MG63 (cell line): ENCODE results near the gene NCAPG2. TPM values are rescaled to one million over a fixed set of nuclear protein-coding genes. Genes with fewer than 3 reads are reported as not detected.

Source experiments
- DNase-seq: peaks from one replicate; pipeline ENCODE4 v3.0.0-alpha.2; 2020
- H3K27me3 ChIP-seq: fragments of 250-450 bp; sonication (Bioruptor Pico); 2 replicates; pipeline ENCODE4 v1.5.1; 2020; ENCODE audit warnings: mild to moderate bottlenecking, moderate library complexity
- H3K36me3 ChIP-seq: fragments of 250-450 bp; sonication (Bioruptor Pico); 2 replicates; pipeline ENCODE4 v1.5.1; 2020; ENCODE audit warnings: mild to moderate bottlenecking, moderate library complexity
- H3K4me3 ChIP-seq: fragments of 250-450 bp; sonication (Bioruptor Pico); 2 replicates; pipeline ENCODE4 v1.5.1; 2020; ENCODE audit warnings: mild to moderate bottlenecking, moderate library complexity
- H3K9me3 ChIP-seq: fragments of 250-450 bp; sonication (Bioruptor Pico); 2 replicates; pipeline ENCODE4 v1.5.1; 2020; ENCODE audit warnings: mild to moderate bottlenecking, moderate library complexity
- total RNA-seq: library from RNA; depleted of rRNA; stranded (reverse); fragments of >200 nt; shearing (Covaris generic); gene quantifications from 2 replicates; pipeline ENCODE4 v1.2.3, GENCODE V29; 2014; ENCODE audit warnings: low replicate concordance

NCAPG2 gene
- total RNA-seq, 1 experiment from 2014 or later = 13.8 TPM

- Histone ChIP-seq H3K36me3 (no peaks in the 10 kb centered on the region), H3K9me3 (no peaks in the 10 kb centered on the region), H3K27me3 (no peaks in the 10 kb centered on the region), H3K4me3 (no peak overlapping the region)
- no peak for DNase-seq
These were observed 97.0 kb downstream of the NCAPG2 start for GRCh38 chr7:158607563-158607962.

DNA sequence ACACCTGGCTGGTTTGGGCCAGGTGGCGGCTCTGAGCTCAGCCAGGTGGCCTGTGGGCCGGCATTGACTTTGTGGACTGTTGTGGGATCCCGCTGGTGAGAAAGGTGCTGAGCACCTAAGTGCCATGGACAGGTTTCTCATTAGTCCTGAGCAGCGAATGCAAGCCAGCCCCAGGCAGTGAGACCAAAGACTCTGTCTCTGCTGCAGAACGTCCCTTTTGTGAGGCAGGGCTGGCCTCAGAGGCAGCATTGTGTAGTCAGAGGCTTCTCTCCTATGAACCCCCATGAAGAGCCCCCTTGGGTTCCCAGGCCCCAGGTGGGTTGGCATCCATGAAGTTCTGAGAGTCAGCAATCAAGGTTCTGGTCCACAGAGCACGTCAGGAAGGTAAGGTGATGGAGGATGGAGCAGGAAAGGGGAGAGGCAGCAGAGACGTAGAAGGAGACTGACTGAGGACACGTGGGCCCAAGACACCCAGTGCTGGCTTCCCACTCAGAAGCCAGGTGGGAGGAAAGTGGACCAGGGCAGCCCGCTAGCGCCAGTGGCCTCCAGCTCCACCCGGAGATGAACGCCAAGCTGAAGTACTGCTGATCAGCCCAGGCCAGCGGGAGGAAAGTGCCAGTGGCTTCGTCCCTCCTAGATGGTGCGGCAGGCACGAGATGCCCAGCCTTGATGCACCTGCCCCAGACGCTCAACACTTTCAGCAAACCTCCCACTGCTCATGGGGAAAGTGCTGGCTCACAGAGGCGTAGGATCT is 97.8 kb downstream of the NCAPG2 start:
- no peak for DNase-seq
- no peak overlapping the region for H3K4me3 ChIP-seq
- H3K27me3 ChIP-seq = no peaks in the 10 kb centered on the region
- no peaks in the 10 kb centered on the region for H3K9me3 ChIP-seq
- H3K36me3 ChIP-seq = no peaks in the 10 kb centered on the region

DNA sequence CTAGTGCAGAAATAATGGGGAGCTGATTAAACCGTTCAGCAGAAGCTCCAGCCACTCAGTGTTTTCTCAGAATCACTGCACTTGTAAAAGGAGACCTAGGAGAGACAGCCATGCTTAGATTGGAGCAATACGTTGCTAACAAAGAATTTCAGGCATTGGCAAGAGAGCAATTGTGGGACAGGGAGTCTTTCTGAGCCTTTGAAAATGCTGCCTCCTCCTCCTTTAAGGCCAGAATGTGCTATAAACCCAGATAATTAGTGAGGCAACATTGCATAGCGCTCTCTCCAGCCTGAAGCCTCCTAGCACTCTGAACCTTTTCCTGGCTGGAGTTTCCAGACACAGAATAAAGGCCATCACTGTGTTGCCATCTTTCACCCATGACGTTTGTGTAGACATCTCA is 98.5 kb downstream of the NCAPG2 start:
- no peak for DNase-seq
- Histone ChIP-seq H3K4me3 (no peak overlapping the region), H3K9me3 (no peaks in the 10 kb centered on the region), H3K27me3 (no peaks in the 10 kb centered on the region), H3K36me3 (no peaks in the 10 kb centered on the region)

- no peak for DNase-seq
- Histone ChIP-seq H3K27me3 (no peaks in the 10 kb centered on the region), H3K4me3 (no peak overlapping the region), H3K36me3 (no peaks in the 10 kb centered on the region), H3K9me3 (no peaks in the 10 kb centered on the region)
These were observed 100.5 kb downstream of the NCAPG2 start for GRCh38 chr7:158603773-158604755.

GRCh38 chr7:158602905-158603772 is 101.5 kb downstream of the NCAPG2 start:
- H3K9me3 ChIP-seq = no peaks in the 10 kb centered on the region
- H3K4me3 ChIP-seq = no peak overlapping the region
- H3K27me3 ChIP-seq = no peaks in the 10 kb centered on the region
- no peaks in the 10 kb centered on the region for H3K36me3 ChIP-seq
- no peak for DNase-seq

DNA sequence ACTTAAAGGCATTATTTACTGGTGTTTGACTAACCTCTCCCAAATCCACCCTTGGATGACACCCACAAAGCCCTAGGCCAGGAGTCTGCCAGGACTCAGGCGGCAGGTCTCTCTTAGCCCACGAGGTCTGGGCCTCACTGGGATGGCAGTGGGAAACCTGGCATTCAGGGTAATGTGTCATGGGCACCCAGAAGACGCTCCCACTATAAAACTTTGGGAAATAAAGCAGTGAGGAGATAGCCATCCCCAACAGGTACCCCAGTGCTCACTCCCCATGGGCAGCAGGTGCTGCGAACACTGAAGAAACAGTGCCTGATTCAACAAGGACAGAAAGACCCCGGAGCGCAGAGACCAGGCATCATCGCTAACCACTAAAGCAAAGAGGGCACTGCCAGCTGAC is 102.6 kb downstream of the NCAPG2 start:
- H3K9me3 ChIP-seq = no peaks in the 10 kb centered on the region
- H3K27me3 ChIP-seq = no peaks in the 10 kb centered on the region
- H3K4me3 ChIP-seq = no peak overlapping the region
- no peak for DNase-seq
- H3K36me3 ChIP-seq = no peaks in the 10 kb centered on the region

DNA sequence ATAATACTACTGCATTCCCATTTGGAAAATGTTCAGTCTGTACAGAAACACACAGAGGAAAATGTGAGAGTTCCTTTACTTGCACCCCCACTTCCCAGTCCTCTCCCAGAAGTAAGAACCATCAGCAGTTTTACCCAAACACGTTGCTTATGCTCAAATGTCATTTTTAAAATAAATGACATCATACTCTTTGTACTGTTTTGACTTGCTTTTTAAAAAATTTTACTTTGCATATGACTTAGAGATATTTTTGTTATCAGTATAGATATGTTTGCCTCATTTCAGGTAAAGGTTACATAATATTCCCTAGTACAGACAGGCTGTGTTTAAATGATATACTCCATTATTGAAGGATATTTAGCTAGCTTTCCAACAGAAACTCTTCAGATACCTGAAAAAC is 103.5 kb downstream of the NCAPG2 start:
- DNase-seq = no peak
- H3K27me3 ChIP-seq = no peaks in the 10 kb centered on the region
- H3K9me3 ChIP-seq = no peaks in the 10 kb centered on the region
- no peaks in the 10 kb centered on the region for H3K36me3 ChIP-seq
- no peak overlapping the region for H3K4me3 ChIP-seq

DNA sequence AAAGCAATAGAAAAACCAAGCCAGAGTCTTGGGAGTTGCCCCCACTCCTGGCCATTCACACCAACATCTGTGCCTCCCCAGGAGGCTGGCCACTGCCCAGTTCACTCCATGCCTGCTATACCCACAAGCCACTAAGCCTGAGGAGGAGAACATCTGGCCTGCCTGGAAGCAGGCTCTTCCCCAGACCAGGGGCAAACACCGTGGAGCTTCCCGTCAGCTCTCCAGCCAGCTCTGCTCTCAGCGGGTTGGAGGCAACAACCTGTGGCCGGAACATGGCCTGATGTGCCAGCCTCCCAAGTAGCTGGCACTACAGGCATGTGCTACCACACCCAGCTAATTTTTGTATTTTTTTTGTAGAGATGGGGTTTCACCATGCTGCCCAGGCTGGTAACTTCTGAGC is 107.9 kb downstream of the NCAPG2 start:
- DNase-seq = peak; percentile 19
- H3K4me3 ChIP-seq = no peak overlapping the region

GRCh38 chr7:158596309-158596708 is 108.3 kb downstream of the NCAPG2 start:
- H3K27me3 ChIP-seq = no peaks in the 10 kb centered on the region
- no peaks in the 10 kb centered on the region for H3K9me3 ChIP-seq
- no peaks in the 10 kb centered on the region for H3K36me3 ChIP-seq
- no peak overlapping the region for H3K4me3 ChIP-seq
- DNase-seq = peak; percentile 16

More for the DNA sequence above, 107.9 kb downstream of the NCAPG2 start:
- Histone ChIP-seq H3K9me3 (no peaks in the 10 kb centered on the region), H3K36me3 (no peaks in the 10 kb centered on the region), H3K27me3 (no peaks in the 10 kb centered on the region)

- no peak for DNase-seq
- no peaks in the 10 kb centered on the region for H3K9me3 ChIP-seq
- H3K36me3 ChIP-seq = no peaks in the 10 kb centered on the region
- H3K27me3 ChIP-seq = no peaks in the 10 kb centered on the region
- H3K4me3 ChIP-seq = no peak overlapping the region
These were observed 109.5 kb downstream of the NCAPG2 start for GRCh38 chr7:158595068-158595467.

- no peak for DNase-seq
- no peaks in the 10 kb centered on the region for H3K9me3 ChIP-seq
- H3K36me3 ChIP-seq = no peaks in the 10 kb centered on the region
- no peak overlapping the region for H3K4me3 ChIP-seq
- no peaks in the 10 kb centered on the region for H3K27me3 ChIP-seq
These were observed 112.1 kb downstream of the NCAPG2 start for GRCh38 chr7:158592541-158592940.

- H3K36me3 ChIP-seq = no peaks in the 10 kb centered on the region
- no peaks in the 10 kb centered on the region for H3K27me3 ChIP-seq
- H3K9me3 ChIP-seq = no peaks in the 10 kb centered on the region
- no peak for DNase-seq
- H3K4me3 ChIP-seq = no peak overlapping the region
These were observed 112.7 kb downstream of the NCAPG2 start for GRCh38 chr7:158591944-158592343.

GRCh38 chr7:158590181-158590530 is 114.4 kb downstream of the NCAPG2 start:
- no peaks in the 10 kb centered on the region for H3K27me3 ChIP-seq
- H3K36me3 ChIP-seq = no peaks in the 10 kb centered on the region

GRCh38 chr7:158589653-158590052 is 115.0 kb downstream of the NCAPG2 start:
- no peak overlapping the region for H3K4me3 ChIP-seq
- no peaks in the 10 kb centered on the region for H3K9me3 ChIP-seq
- DNase-seq = no peak
- no peaks in the 10 kb centered on the region for H3K27me3 ChIP-seq
- H3K36me3 ChIP-seq = no peaks in the 10 kb centered on the region

More at GRCh38 chr7:158590181-158590530, 114.4 kb downstream of the NCAPG2 start:
- Histone ChIP-seq H3K9me3 (no peaks in the 10 kb centered on the region), H3K4me3 (no peak overlapping the region)
- DNase-seq = no peak

DNA sequence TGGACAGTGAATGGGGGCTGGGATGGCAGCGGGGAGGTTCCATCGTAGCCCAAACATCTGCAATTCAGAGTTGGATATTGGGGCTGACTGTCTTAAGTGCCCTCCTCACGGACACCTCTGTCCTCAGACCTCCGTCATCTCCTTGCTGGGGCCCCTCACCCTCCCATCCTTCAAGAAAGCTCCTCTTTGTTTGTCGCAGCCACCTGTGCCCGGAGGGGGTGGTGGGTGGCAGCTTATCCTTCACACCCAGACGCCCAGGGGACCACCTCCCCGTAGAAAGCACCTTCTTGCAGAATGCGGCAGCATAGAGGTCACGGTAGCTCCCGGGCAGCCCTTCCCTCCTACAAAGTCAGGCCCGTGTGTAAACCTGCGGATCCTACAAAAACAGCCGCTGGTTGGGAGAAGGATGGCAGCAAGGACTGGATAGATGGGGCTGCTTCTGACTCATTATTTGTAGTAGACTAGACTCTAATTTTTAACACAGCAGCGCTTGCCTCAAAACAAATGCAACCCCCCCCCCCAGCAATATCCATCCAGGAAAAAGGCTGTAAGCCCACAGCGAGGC is 115.6 kb downstream of the NCAPG2 start:
- Histone ChIP-seq H3K36me3 (no peaks in the 10 kb centered on the region), H3K9me3 (no peaks in the 10 kb centered on the region), H3K27me3 (no peaks in the 10 kb centered on the region), H3K4me3 (no peak overlapping the region)
- DNase-seq = no peak

DNA sequence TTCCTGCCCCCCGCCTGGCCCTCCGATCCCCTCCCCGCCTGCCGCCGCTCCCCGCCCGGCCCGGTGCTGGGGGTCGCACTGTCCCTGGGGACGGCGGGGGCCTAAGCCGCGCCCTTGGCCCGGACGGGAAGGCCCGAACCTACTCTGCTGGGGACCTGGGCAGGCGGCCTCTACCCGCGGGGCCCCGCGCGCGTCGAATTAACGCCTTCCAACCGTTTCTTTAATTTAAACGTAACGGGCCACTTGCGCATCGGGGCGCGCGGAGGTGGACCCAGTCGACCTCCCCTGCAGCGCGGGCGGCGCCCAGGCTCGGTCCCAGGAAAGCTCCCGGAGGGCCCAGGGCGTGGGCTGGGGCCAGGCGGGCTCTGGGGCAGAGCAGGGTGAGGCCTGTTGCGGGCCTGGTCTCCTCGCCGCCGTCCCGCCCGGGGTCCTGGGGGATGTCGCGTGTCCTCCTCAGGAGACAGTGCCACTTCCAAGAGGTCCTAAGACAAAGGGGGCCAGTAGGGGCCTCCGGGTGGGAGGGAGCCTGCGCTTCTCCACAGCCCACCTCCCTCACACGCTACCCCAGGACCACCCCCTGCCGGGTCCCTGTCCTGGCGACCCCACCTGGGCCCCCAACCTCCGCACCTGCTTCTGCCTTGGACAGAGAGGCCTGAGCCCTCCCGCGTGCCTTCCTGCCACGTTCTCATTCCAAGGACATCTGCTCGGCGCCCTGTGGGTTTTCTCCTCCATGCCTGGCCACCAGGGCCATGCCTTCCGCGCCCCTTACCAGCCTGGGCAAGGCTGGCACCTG is 116.3 kb downstream of the NCAPG2 start:
- H3K27me3 ChIP-seq = no peaks in the 10 kb centered on the region
- no peak for DNase-seq
- H3K9me3 ChIP-seq = no peaks in the 10 kb centered on the region
- H3K4me3 ChIP-seq = no peak overlapping the region
- H3K36me3 ChIP-seq = no peaks in the 10 kb centered on the region
